ES-I3 (cell line): ENCODE results near the gene CXCL14.

Experiments used
- H3K36me3 ChIP-seq: 2 replicates; pipeline ENCODE4 v1.6.1; 2013; ENCODE audit warnings: mild to moderate bottlenecking, low read length, control low read depth, moderate library complexity; ENCODE audit not compliant: insufficient read depth
- H3K4me1 ChIP-seq: 2 replicates; pipeline ENCODE4 v1.6.1; 2013; ENCODE audit warnings: mild to moderate bottlenecking, control low read depth, low read length; ENCODE audit not compliant: insufficient read depth
- H3K9ac ChIP-seq: 2 replicates; pipeline ENCODE4 v1.6.1; 2013; ENCODE audit warnings: low read depth, mild to moderate bottlenecking, low read length, moderate library complexity
- H3K9me3 ChIP-seq: 2 replicates; pipeline ENCODE4 v1.6.1; 2013; ENCODE audit warnings: mild to moderate bottlenecking, low read length, moderate library complexity; ENCODE audit not compliant: control insufficient read depth, insufficient read depth

The CXCL14 gene

DNA sequence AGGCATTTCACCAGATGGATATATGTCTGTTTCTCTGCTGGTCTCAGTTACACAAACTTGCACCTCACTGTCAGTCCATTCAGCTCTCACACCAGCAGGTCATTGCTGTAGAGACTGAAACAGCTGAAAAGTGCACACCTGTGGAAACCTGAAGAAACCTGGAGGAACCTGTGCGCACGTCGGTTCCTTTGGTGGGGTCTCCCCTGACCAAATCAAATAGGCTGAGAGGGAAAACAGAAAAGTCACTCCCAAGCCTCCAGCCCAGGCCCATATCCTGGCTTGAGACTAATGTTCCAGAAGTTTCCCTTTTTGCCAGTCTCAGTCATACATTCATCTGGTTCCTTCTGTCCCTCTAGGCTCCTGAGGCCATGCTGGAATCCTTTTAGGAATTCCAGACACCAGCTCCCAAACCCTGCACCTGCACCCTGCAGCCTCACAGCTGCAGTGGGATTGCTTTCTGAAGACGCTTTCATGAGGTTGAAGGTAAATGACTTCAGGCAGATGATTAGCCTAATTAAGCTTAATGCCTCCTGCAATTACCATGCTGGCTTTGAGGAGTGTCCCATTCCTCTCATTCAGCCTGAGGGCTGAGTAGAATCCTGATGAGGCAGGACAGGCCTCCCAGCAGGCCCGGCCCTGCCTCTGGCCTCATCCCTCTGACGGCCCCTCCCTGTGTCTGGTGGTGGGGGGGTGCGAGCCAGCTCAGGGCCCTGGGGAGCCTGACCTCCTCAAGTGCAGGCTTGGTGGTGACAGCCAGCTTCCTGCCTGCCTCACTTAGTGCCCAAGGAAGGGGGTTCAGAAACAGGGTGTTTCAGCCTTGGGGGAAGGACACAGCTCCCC lies 24.3 kb upstream of the CXCL14 start:
- H3K4me1 ChIP-seq = peaks cover 9% of the 10 kb centered on the region; the same call in 1 of the 2 replicates
- H3K9me3 ChIP-seq = no peaks in the 10 kb centered on the region
- H3K36me3 ChIP-seq = no peaks in the 10 kb centered on the region
- H3K9ac ChIP-seq = no peak overlapping the region

DNA sequence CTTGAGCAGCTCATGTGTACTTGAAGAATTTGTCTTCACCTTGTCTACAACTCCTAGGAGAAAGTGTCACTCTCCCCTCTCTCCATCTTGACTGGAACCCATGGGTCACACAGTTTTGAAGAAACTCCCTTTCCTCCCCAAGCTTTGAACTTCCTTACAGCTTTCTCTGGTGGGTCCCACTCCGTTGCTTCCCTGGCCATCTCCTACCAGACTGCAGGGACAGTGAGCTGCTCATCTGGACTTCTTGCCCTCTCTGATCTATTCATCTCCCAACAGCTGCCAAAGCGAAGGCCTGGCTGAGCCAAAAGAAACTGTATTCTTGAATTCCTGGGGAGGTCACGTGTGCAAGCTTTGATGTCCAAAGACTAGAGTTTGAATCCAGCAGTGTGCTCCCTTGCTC lies 22.7 kb upstream of the CXCL14 start:
- Histone ChIP-seq H3K36me3 (no peaks in the 10 kb centered on the region), H3K9me3 (no peaks in the 10 kb centered on the region), H3K9ac (no peak overlapping the region), H3K4me1 (peaks cover 9% of the 10 kb centered on the region; the same call in 1 of the 2 replicates)

DNA sequence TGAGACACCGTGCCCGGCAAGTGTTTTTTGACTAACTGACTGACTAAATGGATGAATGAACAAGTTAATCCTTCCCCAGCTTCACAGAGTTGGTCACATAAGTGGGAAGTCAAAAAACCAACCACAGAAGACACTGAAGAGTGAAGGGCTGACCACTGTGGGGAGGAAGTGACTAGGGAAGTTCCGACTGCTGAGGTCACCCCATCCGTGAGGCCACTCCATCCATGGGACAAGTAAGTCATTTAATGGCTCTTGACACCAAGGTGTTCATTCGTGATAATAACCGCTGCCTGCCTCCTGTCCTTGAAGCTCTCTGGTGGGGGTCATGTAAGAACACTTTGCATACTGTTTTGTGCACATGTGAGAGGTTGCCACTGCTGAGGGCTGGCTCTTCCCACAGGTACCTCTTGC lies 22.2 kb upstream of the CXCL14 start:
- Histone ChIP-seq H3K4me1 (peaks cover 9% of the 10 kb centered on the region; the same call in 1 of the 2 replicates), H3K9me3 (no peaks in the 10 kb centered on the region)

DNA sequence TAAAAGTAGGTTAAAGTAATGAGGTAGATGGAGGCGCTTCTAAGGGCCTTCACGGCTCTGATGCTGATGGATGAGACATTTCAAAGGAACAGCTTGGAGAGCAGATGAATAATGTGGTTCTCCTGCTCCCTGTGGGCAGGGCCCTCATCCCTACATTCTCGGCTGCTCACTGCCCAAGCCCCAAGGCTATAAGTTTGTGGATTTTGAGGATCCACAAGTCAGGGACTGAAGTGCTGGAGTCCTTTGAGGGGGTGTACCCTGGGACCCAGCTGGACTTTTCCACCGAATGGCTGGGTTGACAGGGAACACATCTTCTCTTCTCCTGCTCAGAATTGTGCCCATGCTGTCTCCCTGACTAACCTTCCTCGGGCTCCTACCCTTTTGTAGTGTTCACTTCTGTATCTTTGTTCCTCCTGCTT lies 21.4 kb upstream of the CXCL14 start:
- Histone ChIP-seq H3K36me3 (no peaks in the 10 kb centered on the region), H3K9ac (no peak overlapping the region), H3K9me3 (no peaks in the 10 kb centered on the region), H3K4me1 (peaks cover 9% of the 10 kb centered on the region; the same call in 1 of the 2 replicates)

More for the DNA sequence above, 22.2 kb upstream of the CXCL14 start:
- Histone ChIP-seq H3K36me3 (no peaks in the 10 kb centered on the region), H3K9ac (no peak overlapping the region)

DNA sequence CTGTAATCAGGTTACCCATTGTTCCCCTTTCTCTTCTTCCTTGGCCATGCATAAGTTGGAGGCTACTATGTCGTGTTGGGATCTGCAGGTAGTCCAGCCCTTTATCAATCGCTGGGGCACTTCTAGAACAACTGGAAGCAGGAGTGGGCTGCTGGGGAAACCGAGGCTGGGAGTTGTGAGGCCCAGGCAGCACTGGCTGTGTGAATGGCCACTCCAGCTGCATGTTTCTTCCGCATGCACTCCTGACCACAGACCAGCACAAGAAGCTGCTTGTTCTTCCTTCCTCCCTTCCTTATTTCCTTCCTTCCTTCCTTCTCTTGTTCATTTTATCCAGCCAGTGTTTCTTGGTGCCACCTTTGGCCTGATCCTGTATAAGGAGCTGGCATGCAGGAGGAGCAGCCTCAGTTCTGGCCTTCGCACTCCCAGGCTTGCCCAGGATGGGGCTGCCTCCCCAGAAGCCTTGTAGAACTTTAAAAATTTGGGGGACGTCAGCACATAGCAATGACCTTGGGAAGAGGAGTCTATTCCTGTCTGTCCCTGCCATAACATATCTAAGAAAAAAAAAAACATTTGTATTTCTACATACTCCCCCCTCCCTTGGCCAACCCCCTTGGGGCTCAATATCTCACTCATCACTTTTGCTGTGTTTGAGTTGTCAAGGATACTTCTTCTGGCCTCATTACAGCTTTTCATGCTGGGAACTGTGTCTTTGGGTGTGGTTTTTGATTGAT lies 20.8 kb upstream of the CXCL14 start:
- Histone ChIP-seq H3K36me3 (no peaks in the 10 kb centered on the region), H3K9me3 (no peaks in the 10 kb centered on the region), H3K9ac (no peak overlapping the region), H3K4me1 (peaks cover 9% of the 10 kb centered on the region; the same call in 1 of the 2 replicates)

DNA sequence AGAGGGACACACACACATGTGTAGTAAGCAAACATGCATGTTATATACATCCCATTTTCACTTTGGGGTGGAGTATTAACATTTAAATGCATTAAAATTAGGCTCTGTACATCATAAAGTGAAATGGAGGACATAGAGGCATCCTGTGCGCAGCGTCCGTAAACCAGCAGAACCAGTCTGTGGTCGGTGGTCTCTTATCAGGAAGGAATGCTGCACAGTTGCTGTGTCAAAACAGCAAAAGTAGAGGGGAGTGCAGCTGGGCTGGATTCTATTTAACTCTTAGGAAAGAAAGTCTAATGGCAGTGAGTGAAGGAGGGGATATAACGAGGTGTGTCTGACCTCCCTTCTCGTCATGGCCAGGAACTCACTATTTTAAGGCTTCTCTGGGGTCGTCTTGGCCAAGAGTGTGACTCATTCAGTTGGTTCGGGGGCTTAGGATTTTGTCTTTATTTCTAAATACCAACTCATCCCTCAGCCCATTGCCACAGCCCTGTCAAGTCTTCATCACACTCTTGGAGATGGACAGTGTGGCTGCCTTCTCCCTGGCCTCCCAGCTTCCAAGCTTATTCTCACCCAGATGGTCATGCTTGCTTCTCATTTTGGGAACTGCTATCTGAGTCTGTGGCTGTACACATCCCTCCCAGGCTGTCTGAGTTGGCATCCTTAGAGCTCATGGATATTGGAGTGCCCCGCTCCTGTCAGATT lies 20.1 kb upstream of the CXCL14 start:
- H3K9me3 ChIP-seq = no peaks in the 10 kb centered on the region
- no peaks in the 10 kb centered on the region for H3K36me3 ChIP-seq
- peaks cover 8% of the 10 kb centered on the region; the same call in 1 of the 2 replicates for H3K4me1 ChIP-seq
- H3K9ac ChIP-seq = no peak overlapping the region

DNA sequence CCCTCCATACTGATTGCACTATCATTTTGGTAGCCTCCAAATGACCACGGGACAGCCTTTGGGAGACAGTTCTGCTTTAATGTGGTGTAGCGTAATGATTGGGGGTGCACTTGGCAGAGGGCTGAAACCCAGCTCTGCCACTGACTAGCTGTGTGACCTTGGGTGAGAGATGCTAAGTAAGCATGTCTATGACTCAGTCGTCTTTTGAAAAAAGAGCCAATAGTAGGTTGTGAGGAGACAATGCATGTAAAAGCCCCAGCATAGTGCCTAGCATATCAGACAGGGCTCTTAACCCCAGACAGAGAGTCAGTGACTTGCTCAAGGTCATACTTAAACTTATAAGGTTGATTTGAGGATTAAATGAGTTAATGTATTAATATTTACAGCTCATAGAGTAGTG lies 18.0 kb upstream of the CXCL14 start:
- Histone ChIP-seq H3K9me3 (no peaks in the 10 kb centered on the region), H3K4me1 (no peaks in the 10 kb centered on the region), H3K36me3 (no peaks in the 10 kb centered on the region), H3K9ac (no peak overlapping the region)

DNA sequence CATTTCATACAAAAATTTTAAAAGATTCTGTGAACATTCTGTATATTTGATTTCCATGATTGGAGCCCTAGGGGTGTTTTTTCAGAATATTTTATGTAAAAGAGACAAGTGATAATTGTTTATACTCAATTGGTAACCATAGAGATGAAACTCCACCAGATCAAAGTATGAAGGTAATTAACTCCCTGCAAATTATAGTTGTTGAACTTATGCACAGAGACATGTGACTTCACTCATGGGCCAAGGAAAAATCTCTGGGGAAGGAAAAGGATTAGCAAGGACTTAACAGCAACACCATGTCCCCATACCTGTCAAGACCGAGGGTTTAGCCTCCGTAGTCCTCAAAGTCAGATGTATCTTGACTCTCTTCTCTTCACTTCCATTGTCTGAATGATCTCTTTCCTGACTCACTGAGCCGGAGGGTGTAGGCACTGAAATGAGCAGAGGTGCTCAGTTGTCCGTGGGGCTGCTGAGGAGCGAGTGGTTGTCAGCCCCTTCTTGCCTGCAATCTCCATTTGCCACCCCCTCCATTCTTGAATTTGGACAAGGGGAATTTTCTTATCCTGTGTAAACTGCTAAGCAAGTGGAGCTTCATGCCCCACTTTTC lies 17.5 kb upstream of the CXCL14 start:
- H3K9me3 ChIP-seq = no peaks in the 10 kb centered on the region
- no peaks in the 10 kb centered on the region for H3K4me1 ChIP-seq
- no peaks in the 10 kb centered on the region for H3K36me3 ChIP-seq
- no peak overlapping the region for H3K9ac ChIP-seq

DNA sequence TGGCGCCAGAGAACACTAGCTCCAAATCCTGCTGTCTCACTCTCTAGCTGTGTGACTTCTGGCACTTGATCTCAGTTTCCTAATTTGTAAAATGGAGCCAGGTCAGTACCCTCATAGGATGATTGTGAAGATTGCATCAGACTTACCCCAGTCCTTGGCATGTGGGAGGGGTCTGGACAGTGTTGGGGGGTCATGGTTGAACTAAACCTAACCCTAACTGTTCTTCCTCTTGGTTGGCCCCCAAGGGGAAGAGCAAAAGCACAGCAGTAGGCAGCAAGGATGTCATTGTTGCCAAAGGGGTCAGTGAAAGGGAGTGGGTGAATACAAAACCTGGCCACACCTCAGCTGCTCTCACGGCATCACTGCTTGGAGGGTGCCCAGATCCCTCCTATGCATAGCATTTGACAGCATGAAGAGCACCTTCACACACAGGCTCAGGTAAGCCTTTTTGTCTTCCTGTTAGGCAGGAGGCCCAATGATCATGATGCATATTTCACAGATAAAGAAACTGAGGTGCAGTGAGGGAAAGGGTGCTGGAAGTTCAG lies 15.7 kb upstream of the CXCL14 start:
- Histone ChIP-seq H3K4me1 (no peaks in the 10 kb centered on the region), H3K9me3 (no peaks in the 10 kb centered on the region)

DNA sequence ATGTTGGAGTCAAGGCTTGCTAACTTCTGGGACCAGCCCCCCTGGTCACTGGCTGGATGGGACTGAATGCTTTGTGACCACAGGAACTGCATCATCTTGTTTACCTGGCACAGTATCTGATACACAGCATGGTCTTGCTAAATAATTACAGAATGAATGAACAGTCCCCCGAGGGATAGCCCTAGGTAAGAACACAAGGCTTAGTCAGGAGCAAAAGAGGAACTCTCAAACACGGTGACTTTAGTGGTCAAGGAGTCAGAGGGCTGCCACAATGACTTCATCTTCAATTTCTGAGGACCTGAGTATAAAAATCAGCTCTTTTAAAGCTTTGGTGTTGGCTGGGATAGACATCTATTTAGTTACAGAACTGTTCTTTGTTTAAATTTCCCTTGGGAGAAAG lies 15.1 kb upstream of the CXCL14 start:
- Histone ChIP-seq H3K9ac (no peak overlapping the region), H3K4me1 (no peaks in the 10 kb centered on the region), H3K9me3 (no peaks in the 10 kb centered on the region), H3K36me3 (no peaks in the 10 kb centered on the region)

More for the DNA sequence above, 15.7 kb upstream of the CXCL14 start:
- no peak overlapping the region for H3K9ac ChIP-seq
- H3K36me3 ChIP-seq = no peaks in the 10 kb centered on the region

DNA sequence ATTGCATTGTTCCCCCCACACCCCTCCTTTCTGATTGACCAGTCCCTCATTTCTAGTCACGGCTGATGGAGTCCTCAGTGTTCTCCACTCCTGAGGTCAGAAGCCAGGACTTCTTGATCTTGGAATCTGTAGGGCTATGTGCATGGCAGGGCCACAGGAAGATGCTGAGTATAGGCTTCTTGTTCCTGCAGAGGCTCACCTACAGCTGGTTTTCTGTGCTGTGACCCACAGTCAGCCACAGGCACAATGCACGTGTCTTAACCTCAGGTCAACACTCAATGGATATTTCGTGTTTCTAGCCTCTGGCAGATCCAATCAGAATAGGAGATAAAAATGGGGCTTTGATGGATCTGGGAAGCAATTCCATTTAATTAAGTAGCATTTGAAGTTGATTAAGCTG lies 14.3 kb upstream of the CXCL14 start:
- Histone ChIP-seq H3K4me1 (no peaks in the 10 kb centered on the region), H3K9me3 (no peaks in the 10 kb centered on the region), H3K36me3 (no peaks in the 10 kb centered on the region), H3K9ac (no peak overlapping the region)

DNA sequence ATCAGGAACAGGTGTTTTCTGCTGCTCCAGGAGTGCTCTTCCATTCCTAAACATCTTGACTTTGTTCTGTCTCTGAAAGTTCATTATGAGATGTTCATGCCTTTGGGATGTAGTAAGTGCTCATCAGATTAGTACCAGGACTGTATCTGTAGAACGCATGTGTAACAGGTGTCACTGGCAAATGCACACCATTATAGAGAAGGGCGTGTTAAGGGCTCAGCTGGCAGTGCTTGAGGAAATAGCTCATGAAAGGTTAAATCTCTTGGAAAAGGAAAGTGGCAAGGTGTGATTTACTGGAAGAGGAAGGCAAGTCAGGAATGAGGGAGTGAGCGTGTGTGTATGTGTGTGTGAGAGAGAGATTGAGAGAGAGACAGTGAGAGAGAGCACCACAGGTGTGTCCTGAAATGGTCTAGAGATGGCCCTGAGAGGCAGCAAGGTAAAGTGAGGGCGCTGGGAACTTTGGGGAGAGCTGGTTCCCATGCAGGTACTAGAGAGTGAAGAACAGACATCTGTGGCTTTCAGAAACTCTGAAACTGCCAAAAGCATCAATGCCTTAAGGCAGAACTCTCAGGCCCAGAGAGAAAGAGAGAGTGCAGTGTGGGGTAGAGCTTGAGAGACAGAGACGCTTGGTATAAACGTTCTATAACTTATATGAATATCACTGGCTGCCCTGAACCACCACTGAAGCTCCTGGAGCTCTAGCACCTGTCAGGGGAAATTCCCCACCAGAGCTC lies 13.7 kb upstream of the CXCL14 start:
- Histone ChIP-seq H3K36me3 (no peaks in the 10 kb centered on the region), H3K9me3 (no peaks in the 10 kb centered on the region), H3K9ac (no peak overlapping the region), H3K4me1 (no peaks in the 10 kb centered on the region)

DNA sequence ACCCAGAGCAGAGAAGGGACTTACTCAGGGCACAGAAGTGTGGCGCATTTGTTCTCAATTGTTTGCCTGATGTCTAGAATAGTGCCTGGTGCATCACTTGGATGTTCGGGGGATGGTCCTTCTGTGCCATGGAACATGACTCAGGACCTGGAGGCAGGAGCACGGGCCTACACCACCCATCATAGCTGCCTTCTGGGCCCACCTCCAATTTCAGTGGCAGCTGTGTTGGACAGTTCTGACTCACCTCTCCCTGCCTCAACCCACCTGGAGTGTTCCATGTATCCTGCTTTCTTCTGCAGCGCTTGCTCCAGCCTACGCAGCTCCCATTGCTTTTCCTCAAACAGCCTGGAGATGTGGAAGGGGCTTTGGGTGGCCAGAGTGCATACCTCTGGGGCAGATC lies 12.5 kb upstream of the CXCL14 start:
- H3K9me3 ChIP-seq = no peaks in the 10 kb centered on the region

More for the DNA sequence above, 12.5 kb upstream of the CXCL14 start:
- no peaks in the 10 kb centered on the region for H3K4me1 ChIP-seq
- no peaks in the 10 kb centered on the region for H3K36me3 ChIP-seq
- no peak overlapping the region for H3K9ac ChIP-seq
